ENCODE data around the gene DCAF8L1.
"Not testable (repeated sequence)": the region's sequence is repeated elsewhere in the genome, so short reads cannot be mapped to it uniquely, and the experiment has no call there.

GRCh38 chrX:27965348-27965747 is 15.9 kb downstream of the DCAF8L1 start:
- TF ChIP-seq CTCF, EZH2phosphoT487 (IDR thresholded peaks at IDR 0.05): not testable (repeated sequence)
